ENCODE data around the gene CNST. TPM values are rescaled to one million over a fixed set of nuclear protein-coding genes. Genes with fewer than 3 reads are reported as not detected.

The CNST gene
- total and polyA plus RNA-seq, 9 of the 15 experiments (the other 6 are each of a cell fraction or from before 2014, with no cell fraction given): 17.0 to 55.3 (median 30.8) TPM

- H2AFZ ChIP-seq (ENCODE audit: low read depth, low read length): no peak overlapping the region
- peak overlapping the region; percentile 12; the same call in 1 of the 2 replicates for H3K4me3 ChIP-seq
- CTCF ChIA-PET (ENCODE audit: low intra/inter-chr PET ratio): interaction anchor here (0.7 kb wide), 1 partner anchor 13 kb away, joined by 3 read pairs; no protein-coding TSS in a partner anchor
- intact Hi-C loops (cut with micrococcal nuclease) (loop anchor here (10.0 kb wide), 1 partner anchor 273 kb away; no protein-coding TSS in a partner anchor), in situ Hi-C loops (cut with MboI) (no loop called here)
- H4K20me1 ChIP-seq (replicated peaks; ENCODE audit: control insufficient read depth, insufficient read depth, low read length): no peaks in the 10 kb centered on the region
- H3K9ac ChIP-seq (ENCODE audit: insufficient read depth in 1 of 2, low read depth in 2 of 2, low read length in 2 of 2): peak overlapping the region in 1 of 2 experiments; percentile 83; a peak in 2 of 4 replicates
- H3K4me2 ChIP-seq (ENCODE audit: insufficient read depth, low read length): peak overlapping the region; percentile 72
- 0% methylated on average over 2 of the region's 2 CpGs for WGBS (ENCODE audit: insufficient coverage, low coverage, missing lambda C conversion rate)
- DNase-seq (ENCODE audit: extremely low read depth in 1 of 4, low spot score in 3 of 4) (peak in 2 of 4 experiments; percentile 60 to 77), FAIRE-seq (peak; percentile 69), ATAC-seq (peak; percentile 47)
- peaks cover 30% of the 10 kb centered on the region for H3K36me3 ChIP-seq (ENCODE audit: control insufficient read depth, insufficient read depth, low read length)
- H3K27me3 ChIP-seq (ENCODE audit: control insufficient read depth in 2 of 2, insufficient read depth in 2 of 2, low read length in 2 of 2): no peaks in the 10 kb centered on the region
- TSS peak; percentile 8 for BruUV-seq (replicated peaks)
- POLR2A ChIA-PET: interaction anchor here (0.6 to 5.7 kb wide), 2 partner anchors 11 to 47 kb away, joined by 3 to 26 read pairs; partner anchors contain the start of genes CNST and TFB2M
- no peaks in the 10 kb centered on the region for H3K9me1 ChIP-seq (ENCODE audit: control insufficient read depth, insufficient read depth, low read length)
- H3K4me1 ChIP-seq (replicated peaks in 1 of 2; ENCODE audit: control insufficient read depth in 2 of 2, insufficient read depth in 2 of 2, low read length in 2 of 2): peaks cover 30 to 70% of the 10 kb centered on the region in 2 experiments
- 0 out of 2 replicates have a peak, but pooled peaks cover 2% of the 10 kb centered on the region for H3K9me3 ChIP-seq (replicated peaks; ENCODE audit: control insufficient read depth, insufficient read depth, low read depth, low read length)
- peaks cover 98% of the 10 kb centered on the region for H3K79me2 ChIP-seq (ENCODE audit: control insufficient read depth, insufficient read depth, low read length)
- H3K27ac ChIP-seq (ENCODE audit: extremely low read depth, low read depth, low read length): peak overlapping the region; percentile 89
- TF ChIP-seq ZC3H11A (IDR thresholded peaks at IDR 0.05; ENCODE audit: low read depth, low read length): no peak
- peak; percentile 81 for TF ChIP-seq ETV1 (tag; conservative IDR thresholded peaks at IDR 0.05; ENCODE audit: low read depth)
- TF ChIP-seq CBX1 (IDR thresholded peaks at IDR 0.05; ENCODE audit: low read depth): no peak
- TF ChIP-seq SOX6 (IDR thresholded peaks at IDR 0.05): peak; percentile 87
- no peak for TF ChIP-seq ZNF12 (CRISPR knock-in tag; IDR thresholded peaks at IDR 0.05)
- TF ChIP-seq, protein P1, sequence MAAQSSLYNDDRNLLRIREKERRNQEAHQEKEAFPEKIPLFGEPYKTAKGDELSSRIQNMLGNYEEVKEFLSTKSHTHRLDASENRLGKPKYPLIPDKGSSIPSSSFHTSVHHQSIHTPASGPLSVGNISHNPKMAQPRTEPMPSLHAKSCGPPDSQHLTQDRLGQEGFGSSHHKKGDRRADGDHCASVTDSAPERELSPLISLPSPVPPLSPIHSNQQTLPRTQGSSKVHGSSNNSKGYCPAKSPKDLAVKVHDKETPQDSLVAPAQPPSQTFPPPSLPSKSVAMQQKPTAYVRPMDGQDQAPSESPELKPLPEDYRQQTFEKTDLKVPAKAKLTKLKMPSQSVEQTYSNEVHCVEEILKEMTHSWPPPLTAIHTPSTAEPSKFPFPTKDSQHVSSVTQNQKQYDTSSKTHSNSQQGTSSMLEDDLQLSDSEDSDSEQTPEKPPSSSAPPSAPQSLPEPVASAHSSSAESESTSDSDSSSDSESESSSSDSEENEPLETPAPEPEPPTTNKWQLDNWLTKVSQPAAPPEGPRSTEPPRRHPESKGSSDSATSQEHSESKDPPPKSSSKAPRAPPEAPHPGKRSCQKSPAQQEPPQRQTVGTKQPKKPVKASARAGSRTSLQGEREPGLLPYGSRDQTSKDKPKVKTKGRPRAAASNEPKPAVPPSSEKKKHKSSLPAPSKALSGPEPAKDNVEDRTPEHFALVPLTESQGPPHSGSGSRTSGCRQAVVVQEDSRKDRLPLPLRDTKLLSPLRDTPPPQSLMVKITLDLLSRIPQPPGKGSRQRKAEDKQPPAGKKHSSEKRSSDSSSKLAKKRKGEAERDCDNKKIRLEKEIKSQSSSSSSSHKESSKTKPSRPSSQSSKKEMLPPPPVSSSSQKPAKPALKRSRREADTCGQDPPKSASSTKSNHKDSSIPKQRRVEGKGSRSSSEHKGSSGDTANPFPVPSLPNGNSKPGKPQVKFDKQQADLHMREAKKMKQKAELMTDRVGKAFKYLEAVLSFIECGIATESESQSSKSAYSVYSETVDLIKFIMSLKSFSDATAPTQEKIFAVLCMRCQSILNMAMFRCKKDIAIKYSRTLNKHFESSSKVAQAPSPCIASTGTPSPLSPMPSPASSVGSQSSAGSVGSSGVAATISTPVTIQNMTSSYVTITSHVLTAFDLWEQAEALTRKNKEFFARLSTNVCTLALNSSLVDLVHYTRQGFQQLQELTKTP (IDR thresholded peaks at IDR 0.05; ENCODE audit: low read depth in 1 of 2, partially characterized antibody in 2 of 2): peak in 1 of 2 experiments; percentile 52
- peak; percentile 85 for TF ChIP-seq BACH1 (tag; IDR thresholded peaks at IDR 0.05)
- peak; percentile 86 for TF ChIP-seq C11orf30 (IDR thresholded peaks at IDR 0.05; ENCODE audit: low read depth)
- TF ChIP-seq, protein P2, sequence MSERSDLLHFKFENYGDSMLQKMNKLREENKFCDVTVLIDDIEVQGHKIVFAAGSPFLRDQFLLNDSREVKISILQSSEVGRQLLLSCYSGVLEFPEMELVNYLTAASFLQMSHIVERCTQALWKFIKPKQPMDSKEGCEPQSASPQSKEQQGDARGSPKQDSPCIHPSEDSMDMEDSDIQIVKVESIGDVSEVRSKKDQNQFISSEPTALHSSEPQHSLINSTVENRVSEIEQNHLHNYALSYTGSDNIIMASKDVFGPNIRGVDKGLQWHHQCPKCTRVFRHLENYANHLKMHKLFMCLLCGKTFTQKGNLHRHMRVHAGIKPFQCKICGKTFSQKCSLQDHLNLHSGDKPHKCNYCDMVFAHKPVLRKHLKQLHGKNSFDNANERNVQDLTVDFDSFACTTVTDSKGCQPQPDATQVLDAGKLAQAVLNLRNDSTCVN (CRISPR knock-in tag; IDR thresholded peaks at IDR 0.05): no peak
- TF ChIP-seq ELF1 (tag; IDR thresholded peaks at IDR 0.05): 0 out of 2 replicates have a peak, but pooled peaks have one; percentile 26
- no peak for TF ChIP-seq BRF1 (IDR thresholded peaks at IDR 0.05; ENCODE audit: borderline replicate concordance, extremely low read depth, insufficient read length)
- TF ChIP-seq, protein P3, sequence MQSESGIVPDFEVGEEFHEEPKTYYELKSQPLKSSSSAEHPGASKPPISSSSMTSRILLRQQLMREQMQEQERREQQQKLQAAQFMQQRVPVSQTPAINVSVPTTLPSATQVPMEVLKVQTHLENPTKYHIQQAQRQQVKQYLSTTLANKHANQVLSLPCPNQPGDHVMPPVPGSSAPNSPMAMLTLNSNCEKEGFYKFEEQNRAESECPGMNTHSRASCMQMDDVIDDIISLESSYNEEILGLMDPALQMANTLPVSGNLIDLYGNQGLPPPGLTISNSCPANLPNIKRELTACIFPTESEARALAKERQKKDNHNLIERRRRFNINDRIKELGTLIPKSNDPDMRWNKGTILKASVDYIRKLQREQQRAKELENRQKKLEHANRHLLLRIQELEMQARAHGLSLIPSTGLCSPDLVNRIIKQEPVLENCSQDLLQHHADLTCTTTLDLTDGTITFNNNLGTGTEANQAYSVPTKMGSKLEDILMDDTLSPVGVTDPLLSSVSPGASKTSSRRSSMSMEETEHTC (IDR thresholded peaks at IDR 0.05): no peak
- TF ChIP-seq, protein P4, sequence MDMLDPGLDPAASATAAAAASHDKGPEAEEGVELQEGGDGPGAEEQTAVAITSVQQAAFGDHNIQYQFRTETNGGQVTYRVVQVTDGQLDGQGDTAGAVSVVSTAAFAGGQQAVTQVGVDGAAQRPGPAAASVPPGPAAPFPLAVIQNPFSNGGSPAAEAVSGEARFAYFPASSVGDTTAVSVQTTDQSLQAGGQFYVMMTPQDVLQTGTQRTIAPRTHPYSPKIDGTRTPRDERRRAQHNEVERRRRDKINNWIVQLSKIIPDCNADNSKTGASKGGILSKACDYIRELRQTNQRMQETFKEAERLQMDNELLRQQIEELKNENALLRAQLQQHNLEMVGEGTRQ (CRISPR knock-in tag; IDR thresholded peaks at IDR 0.05): no peak
Measured at GRCh38 chr1:246577720-246578106, 11.5 kb downstream of the CNST start.

Data from K562 (cell line).